HG03442 (cell line): ENCODE measurements around the gene MYO1F.
"Not testable (repeated sequence)": the region's sequence is repeated elsewhere in the genome, so short reads cannot be mapped to it uniquely, and the experiment has no call there.

Experiments
- ATAC-seq: cut with Tn5 transposase; IDR thresholded peaks from one replicate; pipeline ENCODE4 v1.9.1; 2021; ENCODE audit warnings: mild to moderate bottlenecking, moderate library complexity; ENCODE audit not compliant: unreplicated experiment

The MYO1F gene

DNA sequence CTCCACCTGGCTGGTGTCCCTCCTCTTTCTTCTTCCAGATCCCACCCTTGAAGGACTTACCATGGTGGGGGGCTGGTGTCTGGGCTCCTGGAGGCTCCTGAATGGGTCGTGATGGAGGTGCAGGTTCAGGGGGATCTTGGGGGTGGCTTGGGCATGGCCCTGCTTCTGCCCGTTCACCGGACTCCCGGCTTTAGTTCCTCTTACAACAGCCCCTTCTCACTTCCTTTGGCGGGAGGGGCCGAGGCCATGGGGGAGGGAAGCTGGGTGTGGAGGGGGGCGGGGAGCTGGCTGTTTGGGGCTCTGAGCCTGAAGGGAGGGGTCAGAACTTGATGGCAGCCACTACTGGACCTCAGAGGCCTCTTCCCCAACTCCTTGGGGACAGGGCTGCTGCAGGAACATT, at the start of gene MYO1F:
TSS of gene MYO1F (minus strand) at position 196 of the 400 bp plus-strand sequence. CDS start at position 63, 133 bp downstream.
- ATAC-seq, result no peak

DNA sequence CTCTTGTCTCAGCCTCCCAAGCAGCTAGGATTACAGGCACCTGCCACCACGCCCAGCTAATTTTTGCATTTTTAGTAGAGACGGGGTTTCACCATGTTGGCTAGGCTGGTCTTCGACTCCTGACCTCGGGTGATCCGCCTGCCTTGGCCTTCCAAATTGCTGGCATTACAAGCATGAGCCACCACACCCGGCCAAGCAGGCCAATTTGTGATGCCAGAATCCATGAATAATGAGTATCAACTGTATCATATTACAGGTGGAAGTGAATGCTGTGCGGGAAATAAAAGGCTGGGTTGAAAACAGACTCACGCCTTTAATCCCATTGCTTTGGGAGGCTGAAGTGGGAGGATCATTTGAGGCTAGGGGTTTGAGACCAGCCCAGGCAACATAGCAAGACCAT, 49.6 kb upstream of the MYO1F start:
- ATAC-seq, result no peak

DNA sequence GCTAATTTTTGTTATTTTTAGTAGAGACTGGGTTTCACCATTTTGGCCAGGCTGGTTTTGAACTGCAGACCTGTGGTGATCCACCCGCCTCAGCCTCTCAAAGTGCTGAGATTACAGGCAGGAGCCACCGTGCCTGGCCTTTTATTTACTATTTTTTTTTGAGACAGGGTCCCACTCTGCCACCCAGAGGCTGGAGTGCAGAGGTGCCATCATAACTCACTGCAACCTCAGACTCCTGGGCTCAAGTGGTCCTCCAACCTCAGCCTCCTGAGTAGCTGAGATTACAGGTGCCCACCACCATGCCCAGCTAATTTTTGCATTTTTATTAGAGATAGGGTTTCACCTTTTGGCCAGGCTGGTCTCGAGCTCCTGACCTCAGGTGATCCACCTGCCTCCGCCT, 45.6 kb upstream of the MYO1F start:
- ATAC-seq, result not testable (repeated sequence)

DNA sequence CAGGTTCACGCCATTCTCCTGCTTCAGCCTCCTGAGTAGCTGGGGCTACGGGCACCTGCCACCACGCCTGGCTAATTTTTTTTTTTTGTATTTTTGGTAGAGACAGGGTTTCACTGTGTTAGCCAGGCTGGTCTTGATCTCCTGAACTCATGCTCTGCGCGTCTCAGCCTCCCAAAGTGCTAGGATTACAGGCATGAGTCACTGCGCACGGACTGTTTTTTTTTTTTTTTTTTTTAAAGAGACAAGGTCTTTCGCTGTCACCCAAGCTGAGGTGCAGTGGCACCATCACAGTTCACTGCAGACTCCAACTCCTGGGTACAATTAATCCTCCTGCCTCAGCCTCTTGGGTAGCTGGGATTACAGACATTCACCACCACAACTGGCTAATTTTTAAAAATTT, 41.5 kb upstream of the MYO1F start:
- ATAC-seq, result no peak

DNA sequence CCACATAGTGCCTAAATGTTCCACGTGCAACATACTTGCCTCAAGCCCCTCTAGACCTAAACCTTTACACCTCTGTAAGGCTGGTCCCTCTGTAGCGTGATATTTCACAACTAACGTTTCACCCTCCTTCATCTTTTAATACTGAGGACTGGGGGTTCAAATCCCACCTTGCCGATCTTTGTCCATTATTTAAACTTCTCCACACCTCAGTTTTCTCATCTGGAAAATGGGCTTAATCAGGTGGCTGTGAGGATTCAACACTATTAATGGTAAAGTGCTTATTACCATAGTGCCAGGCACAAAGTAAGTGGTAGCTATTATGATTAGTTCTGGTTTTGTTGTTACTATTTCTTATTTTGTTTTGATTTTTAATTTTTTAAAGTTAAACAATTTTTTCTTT, 40.7 kb upstream of the MYO1F start:
- ATAC-seq, result no peak

DNA sequence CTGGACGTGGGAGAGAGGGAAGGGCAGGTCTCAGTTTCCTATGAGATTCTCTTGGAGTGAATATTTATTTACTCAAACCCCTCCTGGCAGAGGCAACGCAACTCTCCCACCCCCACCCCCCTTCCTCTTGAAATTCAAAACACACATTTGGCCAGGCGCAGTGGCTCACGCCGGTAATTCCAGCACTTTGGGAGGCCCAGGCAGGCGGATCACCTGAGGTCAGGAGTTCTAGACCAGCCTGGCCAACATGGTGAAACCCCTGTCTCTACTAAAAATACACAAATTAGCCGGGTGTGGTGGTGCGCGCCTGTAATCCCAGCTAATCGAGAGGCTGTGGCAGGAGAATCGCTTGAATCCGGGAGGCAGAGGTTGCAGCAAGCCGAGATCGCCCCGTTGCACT, 40.1 kb upstream of the MYO1F start:
- ATAC-seq, result not testable (repeated sequence)

DNA sequence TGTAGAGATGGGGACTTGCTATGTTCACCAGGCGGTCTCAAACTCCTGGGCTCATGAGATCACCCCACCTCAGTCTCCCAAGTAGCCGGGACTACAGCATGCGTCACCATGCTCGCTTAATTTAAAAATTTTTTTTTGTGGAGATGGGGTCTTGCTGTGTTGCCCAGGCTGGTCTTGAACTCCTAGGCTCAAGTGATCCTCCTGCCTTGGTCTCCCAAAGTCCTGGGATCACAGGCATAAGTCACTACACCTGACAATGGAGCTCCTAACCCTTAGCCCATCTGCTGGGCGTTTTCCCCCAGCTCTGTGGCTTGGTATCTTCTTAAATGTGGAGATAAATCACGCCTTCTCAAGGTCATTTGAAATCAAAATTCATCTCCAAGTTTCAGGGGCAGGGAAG, 39.6 kb upstream of the MYO1F start:
- ATAC-seq, result no peak

DNA sequence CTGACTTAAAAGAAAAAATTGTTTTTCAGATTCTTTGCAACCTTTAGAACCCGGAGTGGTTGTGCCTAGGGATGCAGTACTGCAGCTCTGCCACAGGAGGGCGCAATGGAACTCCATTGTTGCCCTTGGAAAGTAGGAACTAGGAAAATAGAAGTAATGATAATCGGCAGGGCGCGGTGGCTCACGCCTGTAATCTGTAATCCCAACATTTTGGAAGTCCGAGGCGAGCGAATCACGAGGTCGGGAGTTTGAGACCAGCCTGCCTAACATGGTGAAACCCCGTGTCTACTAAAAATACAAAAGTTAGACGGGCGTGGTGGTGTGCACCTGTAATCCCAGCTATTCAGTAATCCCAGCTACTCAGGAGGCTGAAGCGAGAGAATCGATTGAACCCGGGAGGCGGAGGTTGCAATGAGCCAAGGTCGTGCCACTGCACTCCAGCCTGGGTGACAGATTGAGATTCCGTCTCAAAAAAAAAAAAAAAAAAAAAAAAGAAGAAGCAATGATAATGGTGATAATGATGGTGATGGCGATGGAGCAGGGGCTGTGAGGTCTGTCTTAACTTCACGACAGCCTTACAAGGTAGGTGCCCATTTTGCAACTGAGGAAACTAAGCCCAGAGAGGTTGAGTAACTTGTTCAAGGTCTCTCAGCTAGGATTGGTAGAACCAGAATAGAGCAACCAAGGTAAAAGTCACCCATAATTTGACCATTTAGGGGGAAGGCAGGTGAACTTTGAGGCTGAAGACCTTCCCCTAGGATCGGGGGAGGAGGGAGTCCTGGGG, 38.8 kb upstream of the MYO1F start:
- ATAC-seq, result no peak

DNA sequence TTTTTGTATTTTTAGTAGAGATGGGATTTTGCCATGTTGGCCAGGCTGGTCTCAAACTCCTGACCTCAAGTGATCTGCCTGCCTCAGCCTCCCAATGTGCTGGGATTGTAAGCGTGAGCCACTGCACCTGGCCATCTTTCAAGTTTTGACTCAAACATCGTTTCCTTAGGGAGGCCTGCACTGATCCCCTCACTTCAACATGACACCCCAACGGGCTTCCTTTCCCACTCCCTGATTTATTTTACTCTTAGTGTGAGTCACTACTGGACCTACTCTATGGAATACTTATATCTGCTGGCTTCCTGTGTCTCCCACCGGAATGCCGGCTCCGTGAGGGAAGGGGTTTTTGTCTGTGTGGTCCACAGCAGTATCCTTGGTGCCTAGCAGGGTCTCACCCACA, 37.8 kb upstream of the MYO1F start:
- ATAC-seq, result no peak

DNA sequence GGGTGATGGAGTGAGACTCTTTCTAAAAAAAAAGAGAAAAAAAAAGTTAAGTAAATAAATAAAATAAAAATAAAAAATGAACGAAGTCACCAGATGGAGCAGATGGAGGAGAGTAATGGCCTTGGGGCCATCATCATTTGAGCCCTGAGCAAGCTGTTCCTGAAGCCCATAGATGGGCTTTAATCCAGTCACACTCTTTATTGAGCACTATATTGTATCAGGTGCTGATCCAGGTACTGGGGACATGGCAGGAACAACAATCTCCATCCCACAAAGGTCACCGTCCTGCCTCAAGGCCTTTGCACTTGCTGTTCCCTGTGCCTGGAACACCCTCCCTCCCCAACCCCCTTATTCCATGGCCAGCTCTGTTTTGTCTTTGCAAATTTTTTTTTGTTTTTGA, 37.2 kb upstream of the MYO1F start:
- no peak for ATAC-seq

DNA sequence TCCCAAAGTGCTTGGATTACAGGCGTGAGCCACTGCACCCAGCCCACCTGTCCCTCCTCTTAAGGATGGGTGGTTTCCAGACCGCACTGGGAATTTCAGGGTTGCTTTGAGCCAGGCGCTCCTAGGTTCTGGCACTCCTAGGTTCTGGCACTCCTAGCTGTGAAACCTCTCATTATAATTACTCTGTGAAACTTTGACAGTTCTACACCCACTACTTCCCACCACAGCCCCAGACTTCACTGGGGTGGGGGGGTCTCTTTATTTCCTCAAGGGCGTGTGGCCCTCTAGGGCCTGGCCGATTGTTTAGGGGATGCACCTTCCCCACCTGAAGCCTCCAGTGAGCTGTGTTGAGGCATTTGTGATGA, 35.5 kb upstream of the MYO1F start:
- no peak for ATAC-seq

DNA sequence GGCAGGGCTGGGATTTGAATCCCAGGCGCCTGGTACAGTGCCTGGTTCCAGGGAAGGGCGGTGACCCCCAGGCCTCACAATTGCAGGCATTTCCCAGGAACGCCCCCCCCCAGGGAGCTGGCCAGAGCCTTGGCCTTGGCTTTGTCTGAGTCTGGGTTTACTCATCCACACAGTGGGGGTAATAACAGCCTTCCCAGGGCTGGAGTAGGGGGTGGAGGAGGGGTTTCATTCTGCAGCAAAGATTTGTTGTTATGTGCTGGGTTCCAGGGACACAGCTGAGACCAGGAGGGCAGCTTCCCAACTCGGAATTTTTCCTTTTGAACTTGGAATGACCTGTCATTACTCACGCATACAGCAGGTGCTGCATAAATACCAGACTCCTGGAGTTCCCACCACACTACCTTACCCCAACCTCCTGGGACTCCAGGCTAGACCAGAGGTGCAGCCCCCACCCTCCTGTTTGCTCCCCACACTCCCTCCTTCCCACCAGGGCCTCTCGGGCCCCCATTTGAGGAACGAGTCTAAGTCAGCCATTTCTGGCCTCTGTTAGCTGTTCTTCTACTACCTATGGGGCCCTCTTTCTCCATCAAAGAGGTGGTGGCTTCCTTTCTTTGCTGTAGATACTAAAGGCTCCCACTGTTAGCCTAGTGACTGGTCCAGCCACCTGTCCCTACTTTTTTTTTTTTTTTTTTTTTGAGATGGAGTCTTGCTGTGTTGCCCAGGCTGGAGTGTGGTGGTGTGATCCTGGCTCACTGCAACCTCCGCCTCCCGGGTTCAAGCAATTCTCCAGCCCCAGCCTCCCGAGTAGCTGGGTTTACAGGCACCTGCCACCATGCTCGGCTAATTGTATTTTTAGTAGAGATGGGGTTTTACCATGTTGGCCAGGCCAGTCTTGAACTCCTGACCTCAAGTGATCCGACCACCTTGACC, 34.9 kb upstream of the MYO1F start:
- ATAC-seq, result no peak

DNA sequence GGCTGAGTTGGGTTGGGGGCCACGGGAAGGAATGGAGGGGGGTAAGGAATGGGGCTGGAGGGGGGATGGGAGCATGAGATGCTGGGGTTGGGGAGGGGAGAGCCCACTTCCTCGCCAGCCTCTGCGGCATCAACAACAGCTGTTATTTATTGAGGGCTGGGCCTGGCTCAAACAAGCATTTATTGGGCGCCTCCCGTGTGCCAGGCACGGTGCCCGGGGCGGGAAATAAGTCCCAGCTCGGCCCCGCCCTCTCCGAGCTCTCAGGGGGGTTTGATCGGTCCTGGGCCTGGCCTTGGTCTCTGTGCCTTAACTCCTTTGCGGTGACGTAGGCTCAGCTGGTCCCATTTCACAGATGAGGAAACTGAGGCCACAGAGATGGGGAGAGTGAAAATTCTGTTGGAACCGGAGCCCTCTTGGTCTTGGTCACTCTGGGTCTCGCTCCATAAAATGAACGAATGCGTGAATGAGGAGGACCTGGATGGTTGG, 34.2 kb upstream of the MYO1F start:
- no peak for ATAC-seq

DNA sequence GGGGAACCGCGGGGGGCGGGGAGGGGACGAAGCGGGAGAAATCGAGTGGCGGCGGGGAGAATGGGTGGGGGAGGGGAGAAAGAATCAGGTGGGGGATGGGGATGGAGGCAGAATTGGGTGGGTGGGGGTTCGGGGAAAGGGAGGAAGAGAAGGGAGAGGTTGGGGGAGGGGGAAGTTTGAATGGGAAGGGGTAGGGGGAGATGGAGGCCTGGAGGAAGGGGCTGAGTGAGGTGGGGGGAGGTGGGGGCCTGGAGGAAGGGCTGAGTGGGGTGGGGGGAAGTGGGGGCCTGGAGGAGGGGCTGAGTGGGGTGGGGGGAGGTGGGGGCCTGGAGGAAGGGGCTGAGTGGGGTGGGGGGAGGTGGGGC, 33.7 kb upstream of the MYO1F start:
- ATAC-seq, result no peak

DNA sequence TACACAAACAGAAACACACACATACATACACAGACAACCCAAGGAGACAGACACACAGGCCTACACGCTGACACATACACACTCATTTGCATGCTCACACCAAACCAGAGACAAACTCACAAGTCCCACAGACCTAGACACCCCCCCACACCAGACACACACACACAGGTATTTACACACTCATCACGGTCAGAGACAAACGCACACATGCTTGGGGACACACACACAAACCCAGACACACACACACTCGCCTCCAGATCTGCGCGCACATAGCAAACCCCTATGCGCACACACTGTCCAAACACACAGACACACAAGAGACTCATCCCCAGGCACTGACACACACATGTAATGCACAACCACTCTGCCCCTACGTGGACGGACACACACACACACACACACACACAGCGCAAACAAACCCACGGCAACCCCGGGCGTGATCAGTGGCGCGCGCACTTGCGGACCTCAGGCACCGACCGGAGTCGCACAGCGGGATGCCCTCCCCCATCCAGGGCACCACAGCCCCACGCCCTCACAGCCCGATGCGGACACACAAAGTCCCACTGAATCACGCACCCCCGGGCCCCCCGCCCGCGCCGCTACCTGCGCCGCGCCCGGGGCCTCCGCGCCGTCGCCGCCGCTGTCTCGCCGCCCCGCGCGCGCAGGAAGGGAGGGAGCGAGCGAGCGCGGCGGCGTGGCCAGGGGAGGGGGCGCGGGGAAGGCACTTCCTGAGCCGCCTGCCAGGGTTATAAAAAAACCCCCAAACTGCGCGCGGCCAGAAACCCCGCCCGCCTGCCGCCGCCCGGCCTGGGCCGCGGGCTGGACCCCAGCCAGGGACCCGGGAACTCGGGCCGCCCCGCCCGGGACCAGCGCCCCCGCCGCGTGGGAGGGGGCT, 33.0 kb upstream of the MYO1F start, which contains the start of gene ADAMTS10:
TSS of gene ADAMTS10 (minus strand) at position 675 of the 895 bp plus-strand sequence. CDS start 5,005 bp downstream, outside the sequence.
- ATAC-seq, result no peak

DNA sequence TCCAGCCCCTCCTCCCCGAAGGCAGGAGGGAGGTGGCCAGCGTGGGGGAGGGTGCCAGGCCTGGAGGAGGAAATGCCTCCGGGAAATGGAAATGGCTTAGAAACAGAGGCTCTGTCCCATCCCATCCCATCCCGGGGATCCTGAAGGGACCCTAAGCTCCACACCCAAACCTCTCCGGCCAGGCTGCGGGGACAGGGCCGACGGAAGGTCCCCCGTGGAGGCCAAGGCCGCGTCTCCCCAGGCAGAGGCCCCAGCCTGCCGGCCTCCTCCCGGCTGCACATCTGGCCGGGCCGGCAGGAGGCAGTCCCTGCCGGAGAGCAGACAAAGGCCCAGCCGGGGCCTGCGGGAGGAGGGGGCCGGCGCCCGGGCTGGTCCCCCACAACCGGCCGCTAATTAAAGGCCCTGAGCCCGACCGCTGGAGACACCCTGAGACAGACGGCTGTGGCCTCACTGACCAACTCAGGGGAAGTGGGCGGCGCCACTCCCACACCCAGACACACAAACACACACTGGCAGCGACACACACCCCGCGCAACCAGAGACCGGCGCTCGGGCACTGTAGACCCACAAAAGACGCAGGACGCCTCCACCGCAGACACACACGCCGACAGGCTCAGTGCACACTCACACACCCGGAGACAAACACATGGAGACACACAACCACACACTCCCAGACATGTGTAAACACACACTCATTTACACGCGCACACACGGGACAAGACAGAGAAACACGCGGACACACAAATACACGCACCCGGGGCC, 32.2 kb upstream of the MYO1F start:
- no peak for ATAC-seq

DNA sequence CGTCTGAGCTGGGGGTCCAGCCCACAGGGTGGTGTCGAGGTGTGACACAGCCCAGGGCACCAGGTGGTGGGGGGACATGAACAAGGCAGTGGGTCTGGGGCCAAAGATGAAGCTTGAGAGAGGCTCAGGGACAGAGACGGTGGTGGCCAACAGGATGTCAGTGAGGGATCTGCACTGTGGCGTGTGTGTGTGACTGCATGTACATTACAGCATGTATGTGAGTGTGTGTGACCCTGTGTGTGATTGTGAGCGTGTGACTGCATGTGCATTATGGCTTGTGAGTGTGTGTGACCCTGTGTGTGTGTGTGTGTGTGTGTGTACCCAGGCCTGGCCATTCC, 31.7 kb upstream of the MYO1F start:
- ATAC-seq, result no peak

DNA sequence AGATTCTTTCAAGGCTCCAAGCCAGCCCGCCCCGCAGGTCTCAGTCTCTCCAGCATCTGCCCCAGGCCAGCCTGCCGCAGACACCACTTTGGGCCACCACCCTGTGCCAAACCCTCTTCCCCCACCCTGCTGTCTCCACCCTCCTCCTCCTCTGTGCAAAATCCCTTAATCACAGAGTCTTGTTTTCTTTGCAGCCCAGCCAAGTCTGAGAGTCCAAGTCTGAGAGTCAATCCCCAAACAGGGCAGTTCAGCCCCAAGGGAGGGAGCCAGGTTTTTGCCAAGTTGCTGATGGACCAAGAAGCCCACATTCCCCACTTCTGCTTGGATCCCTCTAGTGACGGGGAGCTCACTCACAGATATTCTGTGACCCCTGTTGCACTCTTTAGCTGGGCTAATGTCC, 30.1 kb upstream of the MYO1F start:
- no peak for ATAC-seq

DNA sequence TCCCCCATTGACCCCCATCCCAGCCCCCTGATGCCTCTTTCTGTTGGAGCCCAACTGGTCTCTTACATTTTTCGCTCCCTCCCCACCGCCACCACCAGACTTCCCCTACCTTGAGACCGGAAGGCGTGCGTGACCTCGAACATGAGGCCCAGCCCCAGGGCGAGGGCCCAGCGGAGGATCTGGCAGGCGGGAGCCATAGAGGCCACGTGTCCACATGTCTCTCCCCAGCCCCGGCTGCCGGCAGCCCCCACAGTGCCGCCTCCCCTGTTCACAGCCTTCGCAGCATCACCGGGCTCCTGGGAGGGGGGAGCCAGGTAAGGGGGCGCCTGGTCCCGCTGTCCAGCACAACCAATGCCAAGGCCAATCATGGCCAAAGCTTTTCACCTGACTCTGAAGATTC, 28.3 kb upstream of the MYO1F start:
- ATAC-seq, result no peak

DNA sequence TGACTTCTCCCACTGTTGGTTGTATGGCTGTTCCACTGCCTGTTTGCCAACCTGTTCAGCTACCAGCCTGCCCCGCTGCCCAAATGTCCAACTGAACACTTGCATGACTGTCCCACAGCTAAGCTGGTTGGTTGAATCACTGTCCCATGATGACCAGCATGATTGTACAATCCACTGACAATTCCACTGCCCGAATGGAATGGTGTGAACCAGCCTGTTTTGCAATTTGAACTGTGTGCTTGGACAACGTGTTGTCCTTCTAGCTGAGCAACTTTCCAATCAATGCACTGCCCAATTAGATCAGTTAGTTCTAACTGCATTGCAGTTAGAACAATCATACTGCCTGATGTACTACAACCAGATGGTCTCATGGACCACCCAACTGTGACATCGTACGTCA, 24.6 kb upstream of the MYO1F start:
- no peak for ATAC-seq
